WTC11 (cell line): Measurements from ENCODE around the gene SH2D1A. TPM values are rescaled to one million over a fixed set of nuclear protein-coding genes. Genes with fewer than 3 reads are reported as not detected.

Experiments
- ATAC-seq: fragments of 200-7000 bp; cut with Tn5 transposase; 2 replicates; pipeline ENCODE4 v1.10.0; 2021; ENCODE audit warnings: mild to moderate bottlenecking, moderate library complexity
- CTCF ChIA-PET: fragments of 300-600 bp; sonication (Branson Sonifier 250); formaldehyde crosslinking; loops from one replicate; lab custom pipeline; 2021; ENCODE audit warnings: antibody characterized with exemption; lab: Charles Lee
- POLR2A ChIA-PET: fragments of 350-600 bp; sonication (Branson Sonifier 250); formaldehyde crosslinking; loops from one replicate; lab custom pipeline; 2021; ENCODE audit warnings: antibody characterized with exemption; lab: Charles Lee
- DNase-seq: peaks from one replicate; pipeline ENCODE4 v3.0.0; 2021; ENCODE audit warnings: low spot score
- H3K27ac Mint-ChIP-seq: 2 replicates; pipeline ENCODE4 v1.8.0; 2021; ENCODE audit warnings: mixed read lengths
- H3K27me3 Mint-ChIP-seq: 2 replicates; pipeline ENCODE4 v1.8.0; 2021; ENCODE audit warnings: low read depth, mild to moderate bottlenecking, moderate library complexity, mixed read lengths
- H3K36me3 Mint-ChIP-seq: 2 replicates; pipeline ENCODE4 v1.8.0; 2021; ENCODE audit warnings: mixed read lengths
- H3K4me1 Mint-ChIP-seq: 2 replicates; pipeline ENCODE4 v1.8.0; 2022; ENCODE audit warnings: mixed read lengths
- H3K4me3 Mint-ChIP-seq: 2 replicates; pipeline ENCODE4 v1.8.0; 2021; ENCODE audit warnings: mild to moderate bottlenecking, moderate library complexity, mixed read lengths
- H3K9me3 Mint-ChIP-seq: 2 replicates; pipeline ENCODE4 v1.8.0; 2021; ENCODE audit warnings: mixed read lengths
- ATF1 ChIP-seq: sonication (generic); formaldehyde crosslinking; IDR thresholded peaks from 2 replicates; pipeline ENCODE4 v1.8.1; 2023; ENCODE audit warnings: mild to moderate bottlenecking, moderate library complexity, missing genetic modification reagents
- ESRRA ChIP-seq: sonication (generic); formaldehyde crosslinking; IDR thresholded peaks from 2 replicates; pipeline ENCODE4 v1.8.1; 2022; ENCODE audit warnings: mild to moderate bottlenecking, missing genetic modification reagents, borderline replicate concordance
- ETV6 ChIP-seq: sonication (generic); formaldehyde crosslinking; IDR thresholded peaks from 2 replicates; pipeline ENCODE4 v1.8.1; 2022; ENCODE audit warnings: mild to moderate bottlenecking, missing genetic modification reagents
- HMGXB4 ChIP-seq: sonication (generic); formaldehyde crosslinking; IDR thresholded peaks from 2 replicates; pipeline ENCODE4 v1.8.1; 2023; ENCODE audit warnings: mild to moderate bottlenecking, moderate library complexity, missing genetic modification reagents
- JUN ChIP-seq: sonication (generic); formaldehyde crosslinking; IDR thresholded peaks from 2 replicates; pipeline ENCODE4 v1.8.0; 2023; ENCODE audit warnings: mild to moderate bottlenecking, missing genetic modification reagents
- NR1H2 ChIP-seq: sonication (generic); formaldehyde crosslinking; IDR thresholded peaks from 2 replicates; pipeline ENCODE4 v1.9.0; 2021; ENCODE audit warnings: mild to moderate bottlenecking, moderate library complexity, missing genetic modification reagents
- NR2C2 ChIP-seq: sonication (generic); formaldehyde crosslinking; IDR thresholded peaks from 2 replicates; pipeline ENCODE4 v1.8.0; 2022; ENCODE audit warnings: mild to moderate bottlenecking, missing genetic modification reagents
- SMAD4 ChIP-seq: sonication (generic); formaldehyde crosslinking; IDR thresholded peaks from 2 replicates; pipeline ENCODE4 v1.8.0; 2022; ENCODE audit warnings: mild to moderate bottlenecking, missing genetic modification reagents
- SOX15 ChIP-seq: fragments of 250-450 bp; sonication (Bioruptor Pico); IDR thresholded peaks from 2 replicates; pipeline ENCODE4 v1.9.0; 2021; ENCODE audit warnings: mild to moderate bottlenecking
- TCF7 ChIP-seq: sonication (generic); formaldehyde crosslinking; IDR thresholded peaks from 2 replicates; pipeline ENCODE4 v1.8.0; 2022; ENCODE audit warnings: mild to moderate bottlenecking, low read depth, missing genetic modification reagents, moderate library complexity
- TEAD1 ChIP-seq: sonication (generic); formaldehyde crosslinking; IDR thresholded peaks from 2 replicates; pipeline ENCODE4 v1.8.0; 2022; ENCODE audit warnings: mild to moderate bottlenecking, missing genetic modification reagents
- TEAD4 ChIP-seq: sonication (generic); formaldehyde crosslinking; IDR thresholded peaks from 2 replicates; pipeline ENCODE4 v1.8.0; 2022; ENCODE audit warnings: mild to moderate bottlenecking, missing genetic modification reagents
- TP53 ChIP-seq: sonication (generic); formaldehyde crosslinking; IDR thresholded peaks from 2 replicates; pipeline ENCODE4 v1.8.1; 2023; ENCODE audit warnings: mild to moderate bottlenecking, missing genetic modification reagents
- ZNF317 ChIP-seq: sonication (generic); formaldehyde crosslinking; IDR thresholded peaks from 2 replicates; pipeline ENCODE4 v1.8.1; 2023; ENCODE audit warnings: low read depth, mild to moderate bottlenecking, moderate library complexity, missing genetic modification reagents, borderline replicate concordance
- ZNF396 ChIP-seq: fragments of 250-450 bp; sonication (Bioruptor Pico); IDR thresholded peaks from 2 replicates; pipeline ENCODE4 v1.8.0; 2021; ENCODE audit warnings: mild to moderate bottlenecking, moderate library complexity, borderline replicate concordance
- ZNF512 ChIP-seq: sonication (generic); formaldehyde crosslinking; IDR thresholded peaks from 2 replicates; pipeline ENCODE4 v1.8.1; 2022; ENCODE audit warnings: missing genetic modification reagents, borderline replicate concordance
- total RNA-seq: library from RNA; stranded (reverse); gene quantifications from 3 replicates; pipeline ENCODE4 v1.2.3, GENCODE V29; 2021
- TF ChIP-seq, protein P1 (sequence below): sonication (generic); formaldehyde crosslinking; IDR thresholded peaks from 2 replicates; pipeline ENCODE4 v1.8.1; 2022; ENCODE audit warnings: low read depth, missing genetic modification reagents, borderline replicate concordance
- TF ChIP-seq, protein P2 (sequence below): sonication (generic); formaldehyde crosslinking; IDR thresholded peaks from 2 replicates; pipeline ENCODE4 v1.8.1; 2023; ENCODE audit warnings: mild to moderate bottlenecking, missing genetic modification reagents
- TF ChIP-seq, protein P3 (sequence below): sonication (generic); formaldehyde crosslinking; IDR thresholded peaks from 2 replicates; pipeline ENCODE4 v1.8.0; 2022; ENCODE audit warnings: mild to moderate bottlenecking, missing genetic modification reagents
- TF ChIP-seq, protein P4 (sequence below): sonication (generic); formaldehyde crosslinking; IDR thresholded peaks from 2 replicates; pipeline ENCODE4 v1.8.1; 2022; ENCODE audit warnings: mild to moderate bottlenecking, moderate library complexity, missing genetic modification reagents

The SH2D1A gene
- total RNA-seq, 1 experiment from 2014 or later, result 0.24 TPM

- no peak for TF ChIP-seq HMGXB4 (CRISPR knock-in tag)
- no peak for TF ChIP-seq ZNF396 (CRISPR knock-in tag)
These were observed 1.8 kb downstream of the SH2D1A start (continued) for GRCh38 chrX:124348182-124348581.

- Mint-ChIP-seq H3K4me3 (no peak overlapping the region), H3K27me3 (no peaks in the 10 kb centered on the region), H3K36me3 (no peaks in the 10 kb centered on the region)
- TF ChIP-seq SOX15 (no peak), SMAD4 (CRISPR knock-in tag) (no peak), ETV6 (CRISPR knock-in tag) (no peak), TCF7 (CRISPR knock-in tag) (no peak), NR1H2 (CRISPR knock-in tag) (no peak), ZNF512 (no peak)
- TF ChIP-seq, all 79 proteins: peak for 0
- Mint-ChIP-seq H3K9me3 (no peaks in the 10 kb centered on the region), H3K27ac (no peak overlapping the region), H3K4me1 (peaks cover 3% of the 10 kb centered on the region; the same call in 1 of the 2 replicates)
- ChIA-PET POLR2A (no interaction called here), CTCF (no interaction called here)
- DNase-seq (no peak), ATAC-seq (no peak)
These were observed 2.6 kb downstream of the SH2D1A start for GRCh38 chrX:124348885-124349453.

DNA sequence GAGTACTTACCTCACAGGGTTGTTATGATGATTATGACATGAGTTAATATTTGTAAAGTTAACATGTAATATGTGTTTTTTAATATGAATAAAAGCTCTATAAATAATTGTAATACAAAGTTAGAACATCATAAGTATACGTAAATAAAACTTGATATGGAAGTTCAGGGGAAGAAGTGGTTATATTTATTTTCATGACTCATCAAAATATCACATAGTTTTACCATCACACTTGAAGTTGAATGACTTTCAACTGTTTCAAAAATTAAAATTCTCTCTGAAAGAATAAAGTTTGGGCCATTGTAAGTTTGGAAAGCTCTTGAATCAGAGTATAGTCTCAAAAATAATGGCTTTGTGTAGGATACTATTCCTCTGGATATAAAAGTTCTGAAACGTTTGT, 8.3 kb downstream of the SH2D1A start:
- Mint-ChIP-seq H3K4me1 (no peaks in the 10 kb centered on the region), H3K9me3 (no peaks in the 10 kb centered on the region), H3K27me3 (no peaks in the 10 kb centered on the region), H3K4me3 (no peak overlapping the region), H3K36me3 (no peaks in the 10 kb centered on the region), H3K27ac (no peak overlapping the region)
- TF ChIP-seq, protein P1, sequence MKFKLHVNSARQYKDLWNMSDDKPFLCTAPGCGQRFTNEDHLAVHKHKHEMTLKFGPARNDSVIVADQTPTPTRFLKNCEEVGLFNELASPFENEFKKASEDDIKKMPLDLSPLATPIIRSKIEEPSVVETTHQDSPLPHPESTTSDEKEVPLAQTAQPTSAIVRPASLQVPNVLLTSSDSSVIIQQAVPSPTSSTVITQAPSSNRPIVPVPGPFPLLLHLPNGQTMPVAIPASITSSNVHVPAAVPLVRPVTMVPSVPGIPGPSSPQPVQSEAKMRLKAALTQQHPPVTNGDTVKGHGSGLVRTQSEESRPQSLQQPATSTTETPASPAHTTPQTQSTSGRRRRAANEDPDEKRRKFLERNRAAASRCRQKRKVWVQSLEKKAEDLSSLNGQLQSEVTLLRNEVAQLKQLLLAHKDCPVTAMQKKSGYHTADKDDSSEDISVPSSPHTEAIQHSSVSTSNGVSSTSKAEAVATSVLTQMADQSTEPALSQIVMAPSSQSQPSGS (CRISPR knock-in tag), result no peak
- no peak for TF ChIP-seq NR2C2 (CRISPR knock-in tag)
- no peak for TF ChIP-seq ATF1
- TF ChIP-seq ZNF317 (CRISPR knock-in tag), result no peak
- no peak for TF ChIP-seq JUN (CRISPR knock-in tag)
- ChIA-PET CTCF (no interaction called here), POLR2A (no interaction called here)
- no peak for DNase-seq
- no peak for ATAC-seq

DNA sequence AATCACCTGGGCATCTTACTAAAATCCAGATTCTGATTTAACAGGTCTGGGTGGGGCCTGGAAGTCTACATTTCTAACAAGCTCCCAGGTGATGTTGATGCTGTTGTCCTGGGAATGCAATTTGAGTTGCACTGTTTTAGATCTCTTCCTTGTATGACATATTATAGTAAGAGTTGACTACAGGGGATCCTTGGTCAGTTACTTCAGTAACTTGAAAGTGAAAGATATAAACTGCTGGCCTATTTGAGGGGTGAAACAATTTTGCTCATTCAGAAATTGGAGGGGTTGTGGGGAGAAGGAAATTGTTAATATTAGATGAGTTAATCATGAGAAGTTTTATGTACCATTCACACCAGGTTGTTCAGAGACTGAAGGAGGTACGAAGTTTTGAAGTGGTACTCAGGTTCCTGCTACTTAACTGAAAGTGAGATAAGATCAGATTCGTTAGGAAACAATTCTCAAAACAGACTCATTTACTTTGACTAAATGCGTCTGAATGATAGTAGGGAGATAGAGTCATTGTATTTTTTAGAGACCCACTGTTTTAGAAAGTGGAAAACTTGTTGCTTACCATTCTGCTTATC, 12.5 kb downstream of the SH2D1A start:
- no peaks in the 10 kb centered on the region; the same call in 1 of the 2 replicates for H3K27me3 Mint-ChIP-seq
- no peaks in the 10 kb centered on the region for H3K9me3 Mint-ChIP-seq
- no peak for ATAC-seq
- TF ChIP-seq TEAD1 (CRISPR knock-in tag), result no peak
- TF ChIP-seq, protein P2, sequence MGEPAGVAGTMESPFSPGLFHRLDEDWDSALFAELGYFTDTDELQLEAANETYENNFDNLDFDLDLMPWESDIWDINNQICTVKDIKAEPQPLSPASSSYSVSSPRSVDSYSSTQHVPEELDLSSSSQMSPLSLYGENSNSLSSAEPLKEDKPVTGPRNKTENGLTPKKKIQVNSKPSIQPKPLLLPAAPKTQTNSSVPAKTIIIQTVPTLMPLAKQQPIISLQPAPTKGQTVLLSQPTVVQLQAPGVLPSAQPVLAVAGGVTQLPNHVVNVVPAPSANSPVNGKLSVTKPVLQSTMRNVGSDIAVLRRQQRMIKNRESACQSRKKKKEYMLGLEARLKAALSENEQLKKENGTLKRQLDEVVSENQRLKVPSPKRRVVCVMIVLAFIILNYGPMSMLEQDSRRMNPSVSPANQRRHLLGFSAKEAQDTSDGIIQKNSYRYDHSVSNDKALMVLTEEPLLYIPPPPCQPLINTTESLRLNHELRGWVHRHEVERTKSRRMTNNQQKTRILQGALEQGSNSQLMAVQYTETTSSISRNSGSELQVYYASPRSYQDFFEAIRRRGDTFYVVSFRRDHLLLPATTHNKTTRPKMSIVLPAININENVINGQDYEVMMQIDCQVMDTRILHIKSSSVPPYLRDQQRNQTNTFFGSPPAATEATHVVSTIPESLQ (CRISPR knock-in tag), result no peak
- no peak for TF ChIP-seq ESRRA (CRISPR knock-in tag)
- TF ChIP-seq ATF1, result no peak
- TF ChIP-seq TEAD4 (CRISPR knock-in tag), result no peak
- TF ChIP-seq, protein P3, sequence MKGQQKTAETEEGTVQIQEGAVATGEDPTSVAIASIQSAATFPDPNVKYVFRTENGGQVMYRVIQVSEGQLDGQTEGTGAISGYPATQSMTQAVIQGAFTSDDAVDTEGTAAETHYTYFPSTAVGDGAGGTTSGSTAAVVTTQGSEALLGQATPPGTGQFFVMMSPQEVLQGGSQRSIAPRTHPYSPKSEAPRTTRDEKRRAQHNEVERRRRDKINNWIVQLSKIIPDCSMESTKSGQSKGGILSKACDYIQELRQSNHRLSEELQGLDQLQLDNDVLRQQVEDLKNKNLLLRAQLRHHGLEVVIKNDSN, result no peak
- TF ChIP-seq ZNF317 (CRISPR knock-in tag), result no peak
- TF ChIP-seq, protein P1 (CRISPR knock-in tag), result no peak
- TF ChIP-seq, protein P4, sequence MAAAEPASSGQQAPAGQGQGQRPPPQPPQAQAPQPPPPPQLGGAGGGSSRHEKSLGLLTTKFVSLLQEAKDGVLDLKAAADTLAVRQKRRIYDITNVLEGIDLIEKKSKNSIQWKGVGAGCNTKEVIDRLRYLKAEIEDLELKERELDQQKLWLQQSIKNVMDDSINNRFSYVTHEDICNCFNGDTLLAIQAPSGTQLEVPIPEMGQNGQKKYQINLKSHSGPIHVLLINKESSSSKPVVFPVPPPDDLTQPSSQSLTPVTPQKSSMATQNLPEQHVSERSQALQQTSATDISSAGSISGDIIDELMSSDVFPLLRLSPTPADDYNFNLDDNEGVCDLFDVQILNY (CRISPR knock-in tag), result no peak
- TF ChIP-seq TP53, result no peak

More for the DNA sequence above, 12.5 kb downstream of the SH2D1A start:
- ChIA-PET CTCF (no interaction called here), POLR2A (no interaction called here)
- Mint-ChIP-seq H3K27ac (no peak overlapping the region), H3K4me1 (no peaks in the 10 kb centered on the region), H3K4me3 (no peak overlapping the region), H3K36me3 (no peaks in the 10 kb centered on the region)
- DNase-seq, result no peak
